ENCODE data around the gene RTF1. TPM values are rescaled to one million over a fixed set of nuclear protein-coding genes. Genes with fewer than 3 reads are reported as not detected.

The RTF1 gene
- total RNA-seq, 3 donors from 2014 or later: 26.4 to 50.2 (median 33.1) TPM

GRCh38 chr15:41503669-41504010 is 86.7 kb downstream of the RTF1 start:
- Histone ChIP-seq H3K4me3 (no peak overlapping the region), H3K4me1 (ENCODE audit: low read depth) (peaks cover 12% of the 10 kb centered on the region), H3K36me3 (ENCODE audit: low read depth) (no peaks in the 10 kb centered on the region), H3K9me3 (no peaks in the 10 kb centered on the region)
- TF ChIP-seq, protein P1, sequence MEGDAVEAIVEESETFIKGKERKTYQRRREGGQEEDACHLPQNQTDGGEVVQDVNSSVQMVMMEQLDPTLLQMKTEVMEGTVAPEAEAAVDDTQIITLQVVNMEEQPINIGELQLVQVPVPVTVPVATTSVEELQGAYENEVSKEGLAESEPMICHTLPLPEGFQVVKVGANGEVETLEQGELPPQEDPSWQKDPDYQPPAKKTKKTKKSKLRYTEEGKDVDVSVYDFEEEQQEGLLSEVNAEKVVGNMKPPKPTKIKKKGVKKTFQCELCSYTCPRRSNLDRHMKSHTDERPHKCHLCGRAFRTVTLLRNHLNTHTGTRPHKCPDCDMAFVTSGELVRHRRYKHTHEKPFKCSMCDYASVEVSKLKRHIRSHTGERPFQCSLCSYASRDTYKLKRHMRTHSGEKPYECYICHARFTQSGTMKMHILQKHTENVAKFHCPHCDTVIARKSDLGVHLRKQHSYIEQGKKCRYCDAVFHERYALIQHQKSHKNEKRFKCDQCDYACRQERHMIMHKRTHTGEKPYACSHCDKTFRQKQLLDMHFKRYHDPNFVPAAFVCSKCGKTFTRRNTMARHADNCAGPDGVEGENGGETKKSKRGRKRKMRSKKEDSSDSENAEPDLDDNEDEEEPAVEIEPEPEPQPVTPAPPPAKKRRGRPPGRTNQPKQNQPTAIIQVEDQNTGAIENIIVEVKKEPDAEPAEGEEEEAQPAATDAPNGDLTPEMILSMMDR (IDR thresholded peaks at IDR 0.05): no peak
- no peak for ATAC-seq
- DNase-seq: no peak
- intact Hi-C loops (cut with DNase I, micrococcal nuclease): no loop called here

DNA sequence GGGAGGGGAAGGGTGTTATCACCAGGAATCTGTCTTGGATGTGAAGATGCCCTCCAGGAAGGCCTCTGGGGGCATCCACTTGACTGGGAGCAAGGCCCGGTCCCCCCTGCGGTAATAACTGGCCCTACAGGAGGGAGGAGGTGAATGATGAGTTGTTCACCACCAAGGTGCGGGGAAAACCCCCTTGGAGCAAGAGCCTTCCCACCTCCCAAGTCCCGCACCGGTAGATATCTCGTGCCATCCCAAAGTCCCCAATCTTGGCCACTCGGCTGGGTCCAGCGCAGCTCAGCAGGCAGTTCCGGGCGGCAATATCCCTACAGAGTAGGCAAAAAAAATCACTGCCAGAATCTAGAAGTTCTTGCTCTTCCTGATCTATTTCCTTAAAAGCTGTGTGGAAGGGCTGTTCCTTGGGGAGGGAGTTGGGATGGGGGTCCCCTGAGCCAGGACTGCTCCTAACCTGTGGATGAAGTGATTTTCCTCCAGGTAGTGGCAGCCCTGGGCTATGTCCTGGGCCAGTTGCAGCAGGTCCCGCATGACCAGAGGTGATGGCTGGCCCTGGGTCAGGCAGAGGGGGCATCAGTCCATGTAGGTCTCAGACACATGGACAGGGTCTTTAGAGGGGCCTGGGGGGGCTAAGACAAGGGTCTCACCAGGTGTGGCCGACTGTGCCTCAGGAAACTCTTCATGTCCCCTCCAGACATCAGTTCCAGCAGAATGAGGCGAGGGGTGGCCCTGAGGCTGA is 88.0 kb downstream of the RTF1 start:
- DNase-seq (no peak), ATAC-seq (no peak)
- H3K4me3 ChIP-seq: no peak overlapping the region
- H3K4me1 ChIP-seq (ENCODE audit: low read depth): peaks cover 15% of the 10 kb centered on the region
- intact Hi-C loops (cut with DNase I, micrococcal nuclease): no loop called here
- H3K36me3 ChIP-seq (ENCODE audit: low read depth): no peaks in the 10 kb centered on the region
- TF ChIP-seq, protein P1 (IDR thresholded peaks at IDR 0.05): no peak
- H3K9me3 ChIP-seq: no peaks in the 10 kb centered on the region

DNA sequence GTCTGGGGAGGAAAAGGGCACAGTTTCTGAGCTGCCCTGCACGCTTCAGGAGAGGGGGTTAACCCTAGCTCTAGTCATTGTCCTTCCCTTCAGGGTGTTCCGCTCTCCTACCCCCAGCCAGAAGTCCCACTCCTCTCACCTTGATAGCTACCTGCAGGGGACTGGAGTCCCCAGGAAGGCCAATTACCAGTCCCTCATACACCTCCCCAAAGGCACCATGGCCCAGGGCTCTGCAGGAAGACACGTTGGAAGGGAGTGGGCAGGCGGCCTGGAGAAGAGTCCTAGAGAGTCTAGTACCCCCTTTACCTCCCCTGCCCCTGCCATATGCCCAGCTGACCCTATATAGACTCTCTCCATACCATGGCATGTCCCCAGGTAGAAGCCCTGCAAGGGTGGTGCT is 88.9 kb downstream of the RTF1 start:
- Histone ChIP-seq H3K4me3 (no peak overlapping the region), H3K9me3 (no peaks in the 10 kb centered on the region), H3K36me3 (ENCODE audit: low read depth) (no peaks in the 10 kb centered on the region), H3K4me1 (ENCODE audit: low read depth) (peaks cover 15% of the 10 kb centered on the region)
- intact Hi-C loops (cut with DNase I, micrococcal nuclease): no loop called here
- DNase-seq (no peak), ATAC-seq (no peak)
- TF ChIP-seq, protein P1 (IDR thresholded peaks at IDR 0.05): no peak

DNA sequence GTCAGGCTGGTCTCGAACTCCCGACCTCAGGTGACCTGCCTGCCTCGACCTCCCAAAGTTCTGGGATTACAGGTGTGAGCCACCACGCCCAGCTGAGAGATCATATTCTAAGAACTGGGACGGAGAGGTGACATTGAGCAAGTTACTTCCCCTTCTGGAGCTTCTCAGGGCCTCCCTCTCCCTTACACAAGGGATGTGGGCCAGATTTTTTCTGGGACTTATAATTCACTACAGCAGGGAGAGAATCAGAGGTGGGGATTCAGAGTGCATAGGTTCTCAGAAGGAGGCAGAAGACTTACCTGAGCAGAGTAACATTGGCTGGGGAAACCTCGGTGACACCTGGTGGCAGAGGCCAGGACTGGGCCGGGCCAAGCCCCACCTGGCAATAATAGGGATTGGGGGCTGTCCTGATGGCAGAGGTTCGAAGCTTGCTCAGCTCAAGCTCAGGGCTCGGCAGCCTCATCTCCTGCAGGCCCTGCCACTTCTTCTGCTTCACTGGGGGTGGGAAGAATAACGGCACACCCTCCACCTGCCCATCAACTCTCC is 90.0 kb downstream of the RTF1 start:
- ATAC-seq: no peak
- peak in 1 of 3 donors; percentile 27 for DNase-seq
- Histone ChIP-seq H3K9me3 (no peaks in the 10 kb centered on the region), H3K4me1 (ENCODE audit: low read depth) (peaks cover 17% of the 10 kb centered on the region), H3K4me3 (no peak overlapping the region), H3K36me3 (ENCODE audit: low read depth) (no peaks in the 10 kb centered on the region)
- TF ChIP-seq, protein P1 (IDR thresholded peaks at IDR 0.05): no peak
- intact Hi-C loops (cut with DNase I, micrococcal nuclease): no loop called here

DNA sequence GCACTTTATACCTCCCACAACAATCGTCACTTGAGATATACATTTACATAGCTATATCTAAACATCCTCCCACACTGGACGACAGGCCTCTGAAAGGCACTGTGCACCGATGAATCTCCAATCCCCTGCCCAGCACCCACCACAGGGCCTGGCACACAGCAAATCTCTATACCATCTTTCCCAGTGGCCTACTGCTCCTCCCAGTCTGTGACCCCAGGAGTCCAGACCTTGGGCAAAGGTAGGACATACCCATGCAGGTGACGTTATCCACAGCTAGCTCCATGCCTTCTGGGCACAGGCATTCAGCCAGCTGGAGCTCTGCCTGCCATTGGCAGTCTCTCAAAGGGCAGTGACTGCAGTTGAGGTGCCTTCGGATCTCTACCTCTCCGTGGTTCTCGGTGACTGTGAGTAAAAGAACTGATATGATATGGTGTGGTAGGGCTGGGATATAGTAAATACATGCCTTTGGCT is 91.0 kb downstream of the RTF1 start:
- no peaks in the 10 kb centered on the region for H3K9me3 ChIP-seq
- ATAC-seq (peak; percentile 72), DNase-seq (peak; percentile 66 to 88 (median 84))
- H3K4me1 ChIP-seq (ENCODE audit: low read depth): peaks cover 23% of the 10 kb centered on the region
- intact Hi-C loops (cut with DNase I, micrococcal nuclease): no loop called here
- TF ChIP-seq, protein P1 (IDR thresholded peaks at IDR 0.05): no peak
- H3K4me3 ChIP-seq: no peak overlapping the region
- H3K36me3 ChIP-seq (ENCODE audit: low read depth): no peaks in the 10 kb centered on the region
